ENCODE data around the gene KBTBD13.
A peak's percentile ranks its signal among the peaks of the same experiment; 100 is the strongest.
"Not testable (repeated sequence)": the region's sequence is repeated elsewhere in the genome, so short reads cannot be mapped to it uniquely, and the experiment has no call there.

KBTBD13 gene

GRCh38 chr15:65076486-65077290 is at the start of gene KBTBD13:
KBTBD13 (plus strand) TSS chr15:65076746; CDS start chr15:65076816, 70 bp downstream.
- DNase-seq = no peak

- DNase-seq = no peak
Observed at GRCh38 chr15:65026756-65027155, 49.8 kb upstream of the KBTBD13 start.

- no peak for DNase-seq
Observed at GRCh38 chr15:65027593-65027992, 49.0 kb upstream of the KBTBD13 start.

GRCh38 chr15:65028338-65028737 is 48.2 kb upstream of the KBTBD13 start:
- DNase-seq = no peak

GRCh38 chr15:65028921-65029735 is 47.4 kb upstream of the KBTBD13 start, which contains the start of gene MTFMT:
MTFMT (minus strand) TSS chr15:65029639; CDS start chr15:65029613, 26 bp downstream.
- DNase-seq = peak; percentile 75 to 95 (median 95)

- DNase-seq = no peak
Observed at GRCh38 chr15:65029736-65030208, 46.8 kb upstream of the KBTBD13 start.

GRCh38 chr15:65032801-65033537 is 43.6 kb upstream of the KBTBD13 start:
- DNase-seq = peak in 2 of 3 experiments; percentile 14 to 64

- peak in 2 of 3 experiments; percentile 36 to 73 for DNase-seq
Observed at GRCh38 chr15:65033659-65034269, 42.8 kb upstream of the KBTBD13 start.

GRCh38 chr15:65034719-65035118 is 41.8 kb upstream of the KBTBD13 start:
- DNase-seq = no peak

GRCh38 chr15:65037309-65037708 is 39.2 kb upstream of the KBTBD13 start:
- no peak for DNase-seq

- no peak for DNase-seq
Observed at GRCh38 chr15:65038428-65038827, 38.1 kb upstream of the KBTBD13 start.

GRCh38 chr15:65038836-65039235 is 37.7 kb upstream of the KBTBD13 start:
- DNase-seq = no peak

- no peak for DNase-seq
Observed at GRCh38 chr15:65040461-65040860, 36.1 kb upstream of the KBTBD13 start.

GRCh38 chr15:65041787-65042186 is 34.8 kb upstream of the KBTBD13 start:
- DNase-seq = no peak

- DNase-seq = no peak
Observed at GRCh38 chr15:65042776-65043327, 33.7 kb upstream of the KBTBD13 start.

- not testable (repeated sequence) for DNase-seq
Observed at GRCh38 chr15:65044218-65044617, 32.3 kb upstream of the KBTBD13 start.

- peak in 2 of 3 experiments; percentile 17 to 66 for DNase-seq
Observed at GRCh38 chr15:65044724-65045481, 31.6 kb upstream of the KBTBD13 start, which contains the start of gene SLC51B. SLC51B (plus strand) TSS chr15:65045387; CDS start chr15:65050005, 4,618 bp downstream.

- DNase-seq = peak in 2 of 3 experiments; percentile 10 to 58
Observed at GRCh38 chr15:65048241-65048640, 28.3 kb upstream of the KBTBD13 start.

- peak; percentile 93 to 100 (median 97) for DNase-seq
Observed at GRCh38 chr15:65049418-65049840, 27.1 kb upstream of the KBTBD13 start.

GRCh38 chr15:65050270-65050669 is 26.3 kb upstream of the KBTBD13 start:
- DNase-seq = no peak

- DNase-seq = no peak
Observed at GRCh38 chr15:65051266-65051665, 25.3 kb upstream of the KBTBD13 start.
